HPDE6-E6E7 (cell line): ENCODE data around the gene PPP1R14D.

ENCODE experiments used
- DNase-seq: peaks from one replicate; pipeline ENCODE4 v3.0.0; 2011; ENCODE audit warnings: missing footprints; ENCODE audit errors: extremely low spot score

Gene PPP1R14D

GRCh38 chr15:40852529-40852928 is 24.0 kb upstream of the PPP1R14D start:
- no peak for DNase-seq

GRCh38 chr15:40850576-40851112 is 22.1 kb upstream of the PPP1R14D start:
- DNase-seq: no peak

GRCh38 chr15:40847223-40847961 is 18.9 kb upstream of the PPP1R14D start:
- peak; percentile 80 for DNase-seq

DNA sequence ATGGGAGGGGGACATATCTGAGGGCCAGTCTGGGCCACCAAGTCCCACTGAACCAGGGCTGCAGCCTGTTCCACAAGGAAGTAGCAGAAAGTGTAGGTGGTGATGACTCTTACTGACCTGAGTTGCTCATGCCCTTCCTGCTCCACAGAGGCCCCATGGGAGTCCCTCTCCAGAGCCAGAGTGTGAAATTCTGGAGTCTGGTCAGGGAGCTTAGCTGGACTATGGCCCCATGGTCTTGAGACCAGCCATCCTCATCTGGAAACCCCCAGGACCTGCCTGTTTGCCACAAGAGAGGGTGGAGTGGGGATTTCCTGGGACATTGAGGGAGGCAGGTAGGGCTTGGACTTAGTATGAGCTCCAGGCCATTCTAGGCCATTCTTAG is 18.3 kb upstream of the PPP1R14D start:
- no peak for DNase-seq

- peak; percentile 96 for DNase-seq
These were observed 17.2 kb upstream of the PPP1R14D start for GRCh38 chr15:40845511-40846284.

GRCh38 chr15:40845036-40845435 is 16.5 kb upstream of the PPP1R14D start:
- no peak for DNase-seq

GRCh38 chr15:40844696-40845030 is 16.2 kb upstream of the PPP1R14D start:
- no peak for DNase-seq

DNA sequence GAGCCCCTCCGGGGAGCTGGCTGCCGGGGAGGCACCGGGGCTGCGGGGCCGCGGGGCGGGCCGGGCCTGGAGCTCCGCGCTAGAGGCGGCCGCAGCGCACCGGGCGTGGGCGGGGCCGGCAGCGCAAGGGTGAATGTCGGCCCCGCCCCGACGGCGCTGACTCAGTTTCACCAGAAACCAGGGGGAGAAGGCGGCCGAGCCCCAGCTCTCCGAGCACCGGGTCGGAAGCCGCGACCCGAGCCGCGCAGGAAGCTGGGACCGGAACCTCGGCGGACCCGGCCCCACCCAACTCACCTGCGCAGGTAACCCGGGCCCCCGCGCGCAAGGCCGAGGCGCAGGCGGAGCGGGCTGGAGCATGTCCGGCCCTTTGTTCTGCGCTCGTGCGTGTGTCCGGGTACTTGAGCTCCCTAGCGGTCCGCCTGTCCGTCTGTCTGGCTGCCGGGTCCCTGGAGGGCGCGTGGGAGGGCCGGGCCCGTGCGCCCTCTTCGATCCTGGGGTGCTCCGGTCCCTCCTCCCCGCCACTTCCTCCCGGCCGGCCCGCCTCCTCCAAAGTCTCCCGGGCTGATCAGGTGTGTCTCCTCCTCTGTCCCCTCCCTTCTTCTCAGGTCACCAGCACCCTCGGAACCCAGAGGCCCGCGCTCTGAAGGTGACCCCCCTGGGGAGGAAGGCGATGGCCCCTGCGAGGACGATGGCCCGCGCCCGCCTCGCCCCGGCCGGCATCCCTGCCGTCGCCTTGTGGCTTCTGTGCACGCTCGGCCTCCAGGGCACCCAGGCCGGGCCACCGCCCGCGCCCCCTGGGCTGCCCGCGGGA is 15.6 kb upstream of the PPP1R14D start, which contains the start of gene SPINT1:
Gene SPINT1 (plus strand): TSS at position 164 of the 811 bp plus-strand sequence. CDS start 507 bp downstream, at position 671.
- no peak for DNase-seq

DNA sequence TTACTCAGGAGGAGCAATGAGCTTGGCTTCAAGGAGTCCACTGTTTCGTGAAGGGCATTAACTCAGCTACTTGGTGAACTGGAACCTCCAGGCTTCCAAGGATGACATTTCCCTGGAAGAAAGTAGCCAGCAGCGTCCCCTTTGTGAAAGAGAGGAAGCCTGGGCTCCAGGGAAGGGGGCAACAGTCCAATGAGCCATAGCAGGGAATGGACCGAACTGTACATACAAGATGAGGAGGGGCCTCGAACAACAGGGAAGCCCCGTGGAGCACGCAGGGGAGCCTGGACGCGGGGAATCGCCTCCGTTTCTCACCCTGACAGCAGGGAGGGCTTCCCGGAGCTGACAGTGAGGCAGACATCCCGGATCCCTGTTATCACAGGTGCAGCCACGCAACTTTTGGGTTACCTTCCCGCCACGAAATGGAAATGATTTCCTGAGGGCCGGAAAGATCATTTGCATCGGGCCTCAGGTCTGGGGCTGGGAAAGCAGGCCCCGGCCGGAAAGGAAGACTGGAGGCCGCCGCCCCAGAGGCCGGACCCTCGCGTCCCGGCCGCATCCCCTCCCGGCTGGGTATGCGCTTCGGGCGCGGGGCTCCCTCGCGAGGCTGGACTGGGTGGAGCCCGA is 14.9 kb upstream of the PPP1R14D start:
- no peak for DNase-seq

DNA sequence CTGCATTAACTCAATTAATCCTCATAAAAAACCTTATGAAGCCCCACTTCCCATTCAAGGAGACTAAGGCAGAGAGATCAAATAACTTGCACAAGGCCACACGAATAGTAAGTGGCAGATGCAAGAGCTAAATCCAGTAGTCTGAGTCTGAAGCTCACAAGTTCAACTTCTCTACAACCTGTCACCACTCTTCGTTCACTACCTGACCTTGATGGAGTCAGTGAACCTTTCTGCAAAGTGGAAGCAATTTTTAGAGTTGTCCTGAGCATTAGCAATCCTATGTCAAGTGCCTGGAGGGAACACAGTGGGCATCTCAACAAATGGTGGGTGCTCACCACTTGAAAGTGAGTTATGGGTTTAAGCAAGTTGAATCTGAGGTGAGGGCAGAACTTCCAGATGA is 13.2 kb upstream of the PPP1R14D start:
- no peak for DNase-seq

- DNase-seq: no peak
These were observed 10.2 kb upstream of the PPP1R14D start for GRCh38 chr15:40838756-40839155.

DNA sequence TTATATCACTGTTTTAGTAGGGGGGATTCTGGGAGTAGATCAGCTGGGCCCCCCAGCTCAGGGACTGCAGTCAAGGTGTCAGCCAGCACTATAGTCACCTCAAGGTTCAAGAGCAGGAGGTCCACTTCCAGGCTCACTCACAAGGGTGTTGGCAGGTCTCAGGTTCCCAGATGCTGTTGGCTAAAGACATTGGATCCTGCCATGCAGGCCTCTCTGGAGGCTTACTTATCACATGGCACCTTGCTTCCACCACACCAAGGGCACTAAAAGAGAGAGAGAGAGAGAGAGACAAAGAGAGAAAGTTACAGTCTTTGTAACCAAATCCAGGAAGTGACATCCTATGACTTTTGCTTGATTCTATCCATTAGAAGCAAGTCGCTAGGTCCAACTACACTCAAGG is 7.5 kb upstream of the PPP1R14D start:
- no peak for DNase-seq

DNA sequence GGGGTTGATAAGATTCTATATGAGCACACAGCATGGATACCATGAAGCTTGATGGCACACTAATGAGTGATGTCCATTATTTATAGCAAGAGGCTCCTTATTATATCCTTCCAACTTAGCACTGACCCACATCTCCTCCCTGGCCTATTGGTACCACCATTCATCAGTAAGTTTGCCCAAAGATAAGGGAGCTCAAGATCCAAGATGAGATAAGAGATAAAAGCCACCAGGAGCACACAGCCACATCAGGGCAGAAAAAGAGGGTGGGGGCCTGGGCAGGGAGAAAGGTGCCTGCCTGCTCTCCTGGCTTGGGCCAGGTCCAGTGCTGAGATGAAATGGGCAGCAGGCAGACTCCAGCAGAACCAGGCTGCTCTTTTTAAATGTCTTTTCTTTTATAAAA is 4.4 kb upstream of the PPP1R14D start:
- no peak for DNase-seq

- no peak for DNase-seq
These were observed 3.4 kb upstream of the PPP1R14D start for GRCh38 chr15:40831861-40832260.

DNA sequence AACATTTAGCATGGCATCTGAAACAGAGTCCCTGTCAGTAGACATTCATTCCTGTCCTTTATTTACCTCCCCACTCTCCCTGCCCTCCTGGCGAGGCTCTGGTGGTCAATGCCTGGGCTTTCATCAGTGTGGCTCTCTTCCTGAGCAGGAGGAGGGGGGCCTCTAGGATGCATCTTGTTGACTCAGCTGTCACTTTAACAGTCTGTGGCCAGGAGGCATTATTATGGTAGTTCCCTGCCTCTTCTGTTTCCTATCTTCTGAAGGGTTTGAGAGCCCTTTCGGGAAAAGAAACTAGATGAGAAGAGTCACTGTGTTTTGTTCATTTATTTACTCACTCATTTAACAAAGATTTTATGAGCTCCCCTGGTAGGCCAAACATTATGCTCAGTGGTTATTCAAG is 2.4 kb upstream of the PPP1R14D start:
- DNase-seq: no peak

DNA sequence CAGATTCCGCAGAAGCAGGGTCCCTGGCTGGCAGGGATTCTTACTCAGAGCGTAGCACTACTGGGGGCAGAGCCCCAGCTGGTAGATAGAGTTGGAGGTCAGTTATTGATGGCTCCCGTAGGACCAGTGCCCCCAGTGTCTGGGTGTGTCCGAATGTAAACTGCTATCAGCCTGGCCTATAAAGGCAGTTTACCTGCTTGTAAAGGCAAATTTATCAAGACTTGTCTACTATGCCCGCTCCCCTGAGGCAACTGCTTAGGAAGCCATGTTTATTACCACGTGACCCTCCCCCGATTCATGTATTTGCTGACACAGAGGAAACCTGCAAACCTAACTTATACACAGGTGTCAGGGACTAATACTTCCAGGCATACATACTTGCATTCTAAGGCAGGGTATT is 607 bp upstream of the PPP1R14D start:
- no peak for DNase-seq

DNA sequence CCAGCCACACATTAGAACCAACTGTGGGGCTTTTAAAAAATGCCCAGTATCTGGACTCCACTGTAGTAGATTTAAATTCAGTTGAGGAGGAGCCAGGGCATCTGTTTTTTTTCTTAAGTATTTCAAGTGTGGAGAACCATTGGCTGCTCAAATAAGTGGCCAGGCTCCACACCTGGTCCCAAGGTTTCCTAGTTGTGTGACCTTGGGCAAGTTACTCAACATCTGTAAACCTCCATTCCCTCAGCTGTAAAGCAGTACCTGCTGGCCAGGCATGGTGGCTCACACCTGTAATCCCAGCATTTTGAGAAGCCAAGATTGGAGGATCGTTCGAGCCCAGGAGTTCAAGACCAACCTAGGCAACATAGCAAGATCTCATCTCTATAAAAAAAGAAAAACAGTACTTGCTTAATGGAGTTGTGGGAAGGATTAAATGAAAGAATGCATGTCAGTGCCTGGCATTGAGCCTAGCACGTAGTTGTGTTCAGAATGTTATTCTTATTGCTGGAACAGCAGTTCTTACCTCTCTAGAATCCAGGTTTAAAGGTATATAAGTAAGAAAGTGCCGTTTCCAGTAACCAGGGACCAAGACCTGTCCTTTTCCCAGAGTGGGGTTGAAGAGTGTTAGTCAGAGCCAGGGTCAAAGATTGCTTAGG is 2.0 kb downstream of the PPP1R14D start:
- no peak for DNase-seq

DNA sequence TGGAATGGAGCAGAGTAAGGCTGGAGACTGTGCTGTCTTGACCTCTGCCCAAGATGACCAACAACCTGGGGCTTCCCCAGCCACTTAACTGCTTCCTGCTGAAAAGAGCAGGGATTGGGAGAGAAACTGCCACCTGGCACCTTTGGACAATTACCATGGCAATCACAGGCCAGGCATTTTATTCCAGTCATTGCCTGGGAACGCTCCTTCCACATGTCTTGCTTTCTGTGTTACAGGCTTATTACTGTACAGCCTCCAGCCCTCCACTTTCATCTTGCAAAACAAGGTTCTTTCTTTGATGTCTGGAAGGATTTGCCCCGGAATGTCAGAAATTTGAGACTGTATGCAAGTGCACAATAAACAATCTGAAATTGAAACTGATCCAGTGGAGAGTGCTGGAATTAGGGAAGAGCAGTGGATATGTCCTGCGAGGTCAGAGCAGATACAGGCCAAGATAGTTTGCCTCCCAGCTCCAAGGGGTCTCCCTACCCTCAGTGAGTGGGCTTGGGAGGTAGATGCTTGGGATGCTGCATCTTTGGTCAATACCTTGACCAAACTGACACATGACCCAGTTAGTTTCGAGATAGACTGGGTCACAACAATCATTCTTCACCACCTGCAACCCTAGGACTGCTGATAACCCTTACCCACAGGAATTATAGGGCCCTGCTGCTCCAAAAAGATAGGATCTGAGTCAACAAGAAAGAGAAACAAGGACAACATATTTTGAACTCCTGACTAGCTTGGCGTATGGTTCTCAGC is 2.7 kb downstream of the PPP1R14D start:
- no peak for DNase-seq

DNA sequence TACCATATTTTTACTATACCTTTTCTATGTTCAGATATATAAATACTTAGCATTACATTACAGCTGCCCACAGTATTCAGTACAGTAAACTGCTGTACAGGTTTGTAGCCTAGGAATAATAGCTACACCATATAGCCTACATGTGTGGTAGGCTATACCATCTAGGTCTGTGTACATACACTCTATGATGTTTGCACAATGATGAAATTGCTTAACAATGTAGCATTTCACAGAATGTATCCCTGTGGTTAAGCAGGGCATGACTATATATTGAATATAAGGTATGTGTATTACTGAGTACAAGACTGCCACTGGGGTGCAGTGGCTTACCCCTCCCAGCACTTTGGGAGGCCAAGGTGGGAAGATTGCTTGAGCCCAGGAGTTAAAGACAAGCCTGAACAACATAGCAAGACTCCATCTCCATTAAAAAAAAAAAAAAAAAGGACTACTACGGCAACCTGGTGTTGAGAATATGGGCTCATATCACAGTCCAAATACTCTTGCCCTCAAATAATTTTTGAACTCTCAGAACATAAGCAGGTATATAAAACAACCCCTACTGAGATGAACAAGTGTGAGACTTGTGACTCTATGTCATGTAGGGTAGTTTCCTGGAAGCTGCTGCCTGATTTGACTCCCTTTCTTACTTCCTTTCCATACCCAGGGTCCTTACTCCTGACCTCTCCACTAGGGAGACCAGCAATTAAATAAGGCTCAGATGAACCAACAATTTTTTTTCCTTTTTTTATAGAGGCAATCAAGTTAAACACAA is 4.8 kb downstream of the PPP1R14D start:
- no peak for DNase-seq

GRCh38 chr15:40821195-40821594 is 7.3 kb downstream of the PPP1R14D start:
- no peak for DNase-seq
